HUES48 (cell line): ENCODE data around the gene RAB31.

Source experiments
- H3K27ac ChIP-seq: one replicate; pipeline ENCODE4 v1.7.0; 2013; ENCODE audit warnings: low read depth, low read length, inconsistent platforms
- H3K27me3 ChIP-seq: 2 replicates; pipeline ENCODE4 v1.6.1; 2013; ENCODE audit warnings: mild to moderate bottlenecking, low read length; ENCODE audit not compliant: control insufficient read depth, insufficient read depth
- H3K36me3 ChIP-seq: 2 replicates; pipeline ENCODE4 v1.6.1; 2013; ENCODE audit warnings: low read length; ENCODE audit not compliant: control insufficient read depth, insufficient read depth
- H3K4me1 ChIP-seq: 2 replicates; pipeline ENCODE4 v1.6.1; 2013; ENCODE audit warnings: mild to moderate bottlenecking, low read length; ENCODE audit not compliant: control insufficient read depth, insufficient read depth
- H3K4me3 ChIP-seq: 2 replicates; pipeline ENCODE4 v1.5.1; 2013; ENCODE audit warnings: mild to moderate bottlenecking, low read depth, low read length
- H3K9ac ChIP-seq: 2 replicates; pipeline ENCODE4 v1.6.1; 2013; ENCODE audit warnings: mild to moderate bottlenecking, low read depth, low read length, moderate library complexity
- H3K9me3 ChIP-seq: 2 replicates; pipeline ENCODE4 v1.6.1; 2013; ENCODE audit warnings: low read length; ENCODE audit not compliant: control insufficient read depth, insufficient read depth

RAB31 gene

DNA sequence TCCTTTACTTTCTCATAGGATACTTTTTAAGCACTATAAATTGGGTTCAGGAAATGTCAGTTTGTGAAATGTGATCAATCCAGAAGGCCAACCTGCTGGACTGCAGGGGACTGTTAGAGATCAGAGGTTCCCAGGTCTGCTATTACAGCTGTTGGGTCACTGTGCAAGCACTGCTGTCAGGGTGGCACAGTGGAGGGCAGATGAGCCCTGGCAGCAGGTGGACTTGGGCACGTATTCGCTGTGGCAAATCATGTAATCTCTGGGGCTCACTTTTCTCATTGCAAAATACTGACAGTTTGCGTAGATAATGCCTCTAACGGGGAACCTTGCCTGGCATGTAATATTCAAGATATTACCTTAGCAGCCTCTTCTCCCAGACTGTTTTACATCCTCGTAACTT, 18.1 kb downstream of the RAB31 start:
- no peaks in the 10 kb centered on the region for H3K27me3 ChIP-seq
- H3K9ac ChIP-seq, result no peak overlapping the region
- H3K36me3 ChIP-seq, result no peaks in the 10 kb centered on the region
- no peaks in the 10 kb centered on the region for H3K9me3 ChIP-seq
- no peak overlapping the region for H3K4me3 ChIP-seq
- no peak overlapping the region for H3K27ac ChIP-seq
- no peaks in the 10 kb centered on the region; the same call in 1 of the 2 replicates for H3K4me1 ChIP-seq

- Histone ChIP-seq H3K9ac (no peak overlapping the region), H3K27ac (no peak overlapping the region), H3K4me3 (no peak overlapping the region), H3K27me3 (no peaks in the 10 kb centered on the region), H3K9me3 (no peaks in the 10 kb centered on the region), H3K4me1 (no peaks in the 10 kb centered on the region; the same call in 1 of the 2 replicates), H3K36me3 (no peaks in the 10 kb centered on the region)
Observed at GRCh38 chr18:9726936-9727335, 18.8 kb downstream of the RAB31 start.

DNA sequence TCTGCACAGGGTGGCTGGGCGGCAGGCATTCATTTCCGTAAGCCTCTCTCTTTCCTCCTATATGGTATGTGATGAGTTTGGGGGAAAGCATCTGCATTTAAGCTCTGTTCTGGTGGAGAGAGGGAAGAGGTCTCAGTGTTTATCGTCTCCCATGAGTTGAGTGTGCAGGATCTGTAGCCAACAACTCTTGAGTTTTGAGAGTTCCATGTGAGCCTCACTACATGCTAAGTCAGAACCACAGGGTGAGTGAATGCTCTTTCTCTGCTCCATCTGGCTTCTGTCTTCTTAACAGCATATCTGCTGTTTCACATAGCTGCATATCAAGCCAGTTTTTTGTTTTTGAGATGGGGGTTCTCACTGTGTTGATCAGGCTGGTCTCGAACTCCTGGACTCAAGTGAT, 22.7 kb downstream of the RAB31 start:
- H3K36me3 ChIP-seq, result no peaks in the 10 kb centered on the region
- no peak overlapping the region for H3K4me3 ChIP-seq
- H3K27me3 ChIP-seq, result no peaks in the 10 kb centered on the region
- no peaks in the 10 kb centered on the region for H3K9me3 ChIP-seq
- H3K4me1 ChIP-seq, result no peaks in the 10 kb centered on the region
- H3K27ac ChIP-seq, result no peak overlapping the region
- H3K9ac ChIP-seq, result no peak overlapping the region

- Histone ChIP-seq H3K4me1 (no peaks in the 10 kb centered on the region), H3K9me3 (no peaks in the 10 kb centered on the region), H3K27ac (no peak overlapping the region), H3K4me3 (no peak overlapping the region), H3K36me3 (no peaks in the 10 kb centered on the region), H3K9ac (no peak overlapping the region), H3K27me3 (no peaks in the 10 kb centered on the region)
Observed at GRCh38 chr18:9731380-9731779, 23.3 kb downstream of the RAB31 start.

- Histone ChIP-seq H3K9me3 (no peaks in the 10 kb centered on the region), H3K4me1 (no peaks in the 10 kb centered on the region), H3K27ac (no peak overlapping the region), H3K9ac (no peak overlapping the region), H3K36me3 (no peaks in the 10 kb centered on the region), H3K4me3 (no peak overlapping the region), H3K27me3 (no peaks in the 10 kb centered on the region)
Observed at GRCh38 chr18:9732031-9732430, 23.9 kb downstream of the RAB31 start.

DNA sequence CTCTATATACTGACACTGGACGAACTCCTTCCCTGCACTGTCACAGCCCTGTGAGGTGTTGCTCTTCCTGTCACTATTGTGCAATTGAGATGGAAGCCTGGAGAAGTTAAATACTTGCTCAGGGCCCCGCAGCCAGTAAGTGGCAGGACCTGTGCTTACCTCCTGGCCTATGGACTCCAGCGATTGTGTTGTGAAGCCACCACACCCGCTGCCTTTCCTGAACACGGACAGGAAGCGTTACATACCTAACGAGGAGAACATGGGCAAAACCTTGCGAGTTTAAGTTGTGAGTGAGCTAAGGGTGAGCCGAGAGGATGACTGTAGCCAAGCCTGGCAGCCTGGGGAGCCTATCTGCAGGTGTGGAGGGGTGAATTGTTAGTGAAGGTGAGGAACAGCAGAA, 26.1 kb downstream of the RAB31 start:
- Histone ChIP-seq H3K27ac (no peak overlapping the region), H3K4me1 (0 out of 2 replicates have a peak, but pooled peaks cover 3% of the 10 kb centered on the region), H3K9ac (no peak overlapping the region), H3K27me3 (no peaks in the 10 kb centered on the region), H3K9me3 (no peaks in the 10 kb centered on the region), H3K36me3 (no peaks in the 10 kb centered on the region), H3K4me3 (no peak overlapping the region)

DNA sequence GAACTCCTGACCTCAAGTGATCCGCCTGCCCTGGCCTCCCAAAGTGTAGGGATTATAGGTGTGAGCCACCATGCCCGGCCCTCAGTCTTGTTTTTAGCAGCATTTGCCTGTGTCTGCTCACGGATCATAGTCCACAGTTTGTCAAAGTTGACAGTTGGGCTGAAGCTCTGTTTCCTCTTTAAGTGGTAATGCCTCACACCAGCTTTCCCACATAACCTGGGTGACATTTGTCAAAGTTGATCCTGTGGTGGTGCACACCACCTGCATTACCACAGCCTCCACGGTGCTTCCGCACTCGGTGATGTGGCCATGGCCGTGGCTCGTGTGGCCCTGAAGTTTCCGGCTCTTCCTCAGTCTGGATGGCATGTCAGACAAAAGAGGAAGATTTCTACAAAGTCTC, 27.1 kb downstream of the RAB31 start:
- 0 out of 2 replicates have a peak, but pooled peaks cover 3% of the 10 kb centered on the region for H3K4me1 ChIP-seq
- no peaks in the 10 kb centered on the region for H3K36me3 ChIP-seq
- no peak overlapping the region for H3K27ac ChIP-seq
- no peak overlapping the region for H3K9ac ChIP-seq
- no peak overlapping the region for H3K4me3 ChIP-seq
- no peaks in the 10 kb centered on the region for H3K27me3 ChIP-seq
- H3K9me3 ChIP-seq, result no peaks in the 10 kb centered on the region

DNA sequence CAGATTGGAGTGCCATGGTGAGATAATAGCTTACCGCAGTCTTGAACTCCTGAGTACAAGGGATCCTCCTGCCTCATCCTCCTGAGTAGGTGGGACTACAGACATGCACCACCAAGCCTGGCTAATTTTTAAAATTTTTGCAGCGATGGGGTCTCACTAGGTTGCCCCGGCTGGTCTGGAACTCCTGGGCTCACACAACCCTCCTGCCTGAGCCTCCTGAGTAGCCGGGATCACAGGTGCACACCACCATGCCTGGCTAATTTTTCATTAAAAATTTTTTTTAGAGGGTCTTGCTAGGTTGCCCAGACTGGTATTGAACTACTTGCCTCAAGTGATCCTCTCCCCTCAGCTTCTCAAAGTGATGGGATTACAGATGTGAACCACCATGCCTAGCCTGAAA, 27.8 kb downstream of the RAB31 start:
- Histone ChIP-seq H3K4me1 (0 out of 2 replicates have a peak, but pooled peaks cover 3% of the 10 kb centered on the region), H3K27me3 (no peaks in the 10 kb centered on the region), H3K27ac (no peak overlapping the region), H3K9me3 (no peaks in the 10 kb centered on the region), H3K4me3 (no peak overlapping the region), H3K36me3 (no peaks in the 10 kb centered on the region), H3K9ac (no peak overlapping the region)

- H3K9ac ChIP-seq, result no peak overlapping the region
Observed at GRCh38 chr18:9736286-9736835, 28.3 kb downstream of the RAB31 start.

GRCh38 chr18:9737006-9737405, 28.9 kb downstream of the RAB31 start:
- Histone ChIP-seq H3K4me1 (peaks cover 10% of the 10 kb centered on the region), H3K9me3 (no peaks in the 10 kb centered on the region), H3K4me3 (no peak overlapping the region), H3K27me3 (no peaks in the 10 kb centered on the region), H3K36me3 (no peaks in the 10 kb centered on the region), H3K9ac (no peak overlapping the region), H3K27ac (no peak overlapping the region)

More at GRCh38 chr18:9736286-9736835, 28.3 kb downstream of the RAB31 start:
- Histone ChIP-seq H3K27me3 (no peaks in the 10 kb centered on the region), H3K36me3 (no peaks in the 10 kb centered on the region), H3K27ac (no peak overlapping the region), H3K4me1 (peaks cover 3% of the 10 kb centered on the region; the same call in 1 of the 2 replicates), H3K9me3 (no peaks in the 10 kb centered on the region), H3K4me3 (no peak overlapping the region)

- Histone ChIP-seq H3K27ac (no peak overlapping the region), H3K36me3 (no peaks in the 10 kb centered on the region), H3K9me3 (no peaks in the 10 kb centered on the region), H3K9ac (no peak overlapping the region), H3K4me1 (peaks cover 16% of the 10 kb centered on the region), H3K4me3 (no peak overlapping the region), H3K27me3 (no peaks in the 10 kb centered on the region)
Observed at GRCh38 chr18:9737472-9738121, 29.5 kb downstream of the RAB31 start.
